Prostate gland (tissue), 2 donors: ENCODE measurements around the gene PUS10. TPM values are rescaled to one million over a fixed set of nuclear protein-coding genes. Genes with fewer than 3 reads are reported as not detected.

Source experiments
- DNase-seq: peaks from one replicate; pipeline ENCODE4 v3.0.0-alpha.2; 2019; ENCODE audit warnings: low spot score
- H3K27ac ChIP-seq, 2 donors: fragments of 200-600 bp; sonication (generic); 2 replicates each; pipeline ENCODE4 v1.5.1; 2017 to 2019
- H3K27me3 ChIP-seq: fragments of 200-600 bp; sonication (generic); replicated peaks from 2 replicates; pipeline ENCODE4 v1.5.1; 2019; ENCODE audit not compliant: insufficient read depth
- H3K36me3 ChIP-seq, 2 donors: fragments of 200-600 bp; sonication (generic); 1 replicate in 1 of 2; 2 replicates in 1 of 2; pipeline versions ENCODE4 v1.5.1 to v1.8.1; 2017 to 2019
- H3K4me1 ChIP-seq: fragments of 200-600 bp; sonication (generic); replicated peaks from 2 replicates; pipeline ENCODE4 v1.5.1; 2019
- H3K4me3 ChIP-seq, 2 donors: fragments of 200-600 bp; sonication (generic); 2 replicates each; pipeline ENCODE4 v1.5.1; 2017 to 2019
- H3K9me3 ChIP-seq: fragments of 200-600 bp; sonication (generic); 2 replicates; pipeline ENCODE4 v1.5.1; 2017
- POLR2A ChIP-seq: fragments of 450-650 bp; IDR thresholded peaks from one replicate; pipeline ENCODE4 v1.6.1; 2016; ENCODE audit warnings: antibody characterized with exemption, mild to moderate bottlenecking
- POLR2AphosphoS5 ChIP-seq: sonication (generic); formaldehyde crosslinking; IDR thresholded peaks from one replicate; pipeline ENCODE4 v1.6.1; 2017; ENCODE audit warnings: antibody characterized with exemption
- WGBS: methylation state at CpG from one replicate; pipeline ENCODE4 v1.1.5; 2018; 5-methylcytosine and 5-hydroxymethylcytosine counted together
- intact Hi-C: fragments of 100-400 bp; cut with DNase I; formaldehyde crosslinking; loops from one replicate; pipeline ENCODE4 v1.14.2; 2022
- total RNA-seq, 2 donors: library from RNA; depleted of rRNA; stranded (reverse); fragments of >200 nt; gene quantifications; one replicate each; pipeline ENCODE4 v1.1.0, GENCODE V29; 2016
- TF ChIP-seq, protein P1 (sequence below), 4 experiments: fragments of 200-600 bp in 2 of 4; fragments of 450-650 bp in 2 of 4; sonication (generic) in 2 of 4; IDR thresholded peaks; 1 replicate in 3 of 4; 2 replicates in 1 of 4; pipeline ENCODE4 v1.5.1; 2016 to 2019; ENCODE audit warnings: antibody characterized with exemption in 4 of 4, mild to moderate bottlenecking in 2 of 4, moderate library complexity in 2 of 4

The PUS10 gene
- total RNA-seq, 2 donors from 2014 or later, result 5.6 to 10.1 TPM

DNA sequence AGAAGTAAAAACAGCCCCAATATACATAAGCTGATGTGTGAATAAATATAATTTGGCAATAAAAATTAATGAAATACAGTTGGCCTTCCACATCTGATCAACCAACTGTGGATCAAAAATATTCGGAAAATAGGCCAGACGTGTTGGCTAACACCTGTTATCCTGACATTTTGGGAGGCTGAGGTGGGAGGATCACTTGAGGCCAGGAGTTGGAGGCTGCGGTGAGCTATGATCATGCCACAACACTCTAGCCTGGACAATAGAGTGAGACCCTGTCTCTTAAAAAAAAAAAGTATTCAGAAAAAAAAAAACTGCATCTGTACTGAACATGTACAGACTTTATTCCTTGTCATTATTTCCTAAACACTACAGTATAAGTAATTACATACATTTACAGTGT lies 11.5 kb upstream of the PUS10 start:
- Histone ChIP-seq H3K27me3 (no peaks in the 10 kb centered on the region), H3K27ac (no peak overlapping the region), H3K36me3 (peaks cover 0 to 2% of the 10 kb centered on the region in 2 donors), H3K9me3 (no peaks in the 10 kb centered on the region), H3K4me1 (no peaks in the 10 kb centered on the region), H3K4me3 (no peak overlapping the region)
- no peak for TF ChIP-seq POLR2A
- TF ChIP-seq, protein P1, sequence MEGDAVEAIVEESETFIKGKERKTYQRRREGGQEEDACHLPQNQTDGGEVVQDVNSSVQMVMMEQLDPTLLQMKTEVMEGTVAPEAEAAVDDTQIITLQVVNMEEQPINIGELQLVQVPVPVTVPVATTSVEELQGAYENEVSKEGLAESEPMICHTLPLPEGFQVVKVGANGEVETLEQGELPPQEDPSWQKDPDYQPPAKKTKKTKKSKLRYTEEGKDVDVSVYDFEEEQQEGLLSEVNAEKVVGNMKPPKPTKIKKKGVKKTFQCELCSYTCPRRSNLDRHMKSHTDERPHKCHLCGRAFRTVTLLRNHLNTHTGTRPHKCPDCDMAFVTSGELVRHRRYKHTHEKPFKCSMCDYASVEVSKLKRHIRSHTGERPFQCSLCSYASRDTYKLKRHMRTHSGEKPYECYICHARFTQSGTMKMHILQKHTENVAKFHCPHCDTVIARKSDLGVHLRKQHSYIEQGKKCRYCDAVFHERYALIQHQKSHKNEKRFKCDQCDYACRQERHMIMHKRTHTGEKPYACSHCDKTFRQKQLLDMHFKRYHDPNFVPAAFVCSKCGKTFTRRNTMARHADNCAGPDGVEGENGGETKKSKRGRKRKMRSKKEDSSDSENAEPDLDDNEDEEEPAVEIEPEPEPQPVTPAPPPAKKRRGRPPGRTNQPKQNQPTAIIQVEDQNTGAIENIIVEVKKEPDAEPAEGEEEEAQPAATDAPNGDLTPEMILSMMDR (IDR thresholded peaks at IDR 0.05), result no peak
- no peak for TF ChIP-seq POLR2AphosphoS5
- WGBS, result 99% methylated on average over 3 of the region's 3 CpGs
- no peak for DNase-seq
- intact Hi-C loops, result no loop called here

DNA sequence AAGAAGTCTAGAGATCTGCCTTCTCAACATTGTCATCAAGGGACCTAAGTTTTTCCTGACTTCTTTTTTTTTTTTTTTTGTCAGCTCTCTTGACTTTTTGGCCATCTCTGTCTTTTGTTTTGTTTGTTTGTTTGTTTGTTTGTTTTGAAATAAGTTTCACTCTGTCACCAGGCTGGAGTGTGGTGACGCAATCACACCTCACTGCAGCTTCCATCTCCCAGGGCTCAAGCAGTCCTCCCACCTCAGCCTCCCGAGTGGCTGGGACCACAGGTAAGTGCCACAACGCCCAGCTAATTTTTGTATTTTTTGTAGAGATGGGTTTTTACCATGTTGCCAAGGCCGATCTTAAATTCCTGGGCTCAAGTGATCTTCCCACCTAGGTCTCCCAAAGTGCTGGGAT lies 5.6 kb upstream of the PUS10 start:
- Histone ChIP-seq H3K27me3 (no peaks in the 10 kb centered on the region), H3K4me3 (no peak overlapping the region), H3K36me3 (no peaks in the 10 kb centered on the region), H3K27ac (no peak overlapping the region), H3K9me3 (no peaks in the 10 kb centered on the region), H3K4me1 (no peaks in the 10 kb centered on the region)
- WGBS, result 98% methylated on average over 4 of the region's 4 CpGs
- DNase-seq, result no peak
- TF ChIP-seq POLR2AphosphoS5 (no peak), POLR2A (no peak)
- TF ChIP-seq, protein P1 (IDR thresholded peaks at IDR 0.05), result no peak
- intact Hi-C loops, result no loop called here

DNA sequence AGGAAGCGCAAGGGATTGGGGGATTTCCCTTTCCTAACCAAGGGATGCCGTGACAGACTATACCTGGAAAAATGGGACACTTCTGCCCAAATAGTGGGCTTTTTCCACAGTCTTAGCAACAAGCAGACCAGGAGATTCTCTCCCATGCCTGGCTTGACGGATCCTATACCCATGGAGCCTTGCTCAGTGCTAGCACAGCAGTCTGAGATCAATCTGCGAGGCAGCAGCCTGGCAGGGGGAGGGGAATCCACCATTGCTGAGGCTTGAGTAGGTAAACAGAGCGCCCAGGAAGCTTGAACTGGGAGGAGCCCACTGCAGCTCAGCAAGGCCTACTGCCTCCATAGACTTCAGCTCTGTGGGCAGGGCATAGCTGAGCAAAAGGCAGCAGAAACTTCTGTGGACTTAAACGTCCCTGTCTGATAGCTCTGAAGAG lies 3.2 kb upstream of the PUS10 start:
- H3K36me3 ChIP-seq, result no peaks in the 10 kb centered on the region
- no peak overlapping the region for H3K27ac ChIP-seq
- no peaks in the 10 kb centered on the region for H3K4me1 ChIP-seq
- no peak overlapping the region for H3K4me3 ChIP-seq
- no peaks in the 10 kb centered on the region for H3K9me3 ChIP-seq
- no peaks in the 10 kb centered on the region for H3K27me3 ChIP-seq
- no peak for DNase-seq
- 93% methylated on average over 6 of the region's 6 CpGs for WGBS
- TF ChIP-seq POLR2A (no peak), POLR2AphosphoS5 (no peak)
- TF ChIP-seq, protein P1 (IDR thresholded peaks at IDR 0.05), result no peak
- intact Hi-C loops, result no loop called here

DNA sequence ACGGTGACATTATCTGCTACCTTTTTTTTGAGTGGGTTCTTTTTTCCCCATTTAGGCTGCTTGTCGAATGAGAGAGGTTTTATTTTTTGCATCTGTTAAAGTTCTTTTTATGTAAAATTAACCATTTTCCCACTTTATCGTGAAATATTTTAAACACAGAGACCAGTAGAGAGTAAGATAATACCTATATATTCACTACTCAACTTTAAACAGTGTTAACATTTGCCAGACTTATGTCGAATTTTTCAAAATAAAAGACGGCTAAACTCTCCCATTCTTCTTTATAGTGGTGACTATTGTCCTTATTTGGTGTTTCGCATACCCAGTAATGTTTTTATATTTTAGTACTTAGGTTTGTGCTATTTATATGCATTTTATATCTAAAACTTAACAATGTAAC lies 743 bp upstream of the PUS10 start:
- Histone ChIP-seq H3K4me1 (no peaks in the 10 kb centered on the region), H3K27me3 (no peaks in the 10 kb centered on the region), H3K4me3 (peak overlapping the region; percentile 62 to 83), H3K36me3 (no peaks in the 10 kb centered on the region), H3K9me3 (no peaks in the 10 kb centered on the region), H3K27ac (peak overlapping the region; percentile 92 to 96)
- 21% methylated on average over 6 of the region's 6 CpGs for WGBS
- intact Hi-C loops, result loop anchor here (2.0 kb wide), 1 partner anchor 46 kb away; the partner anchor contains the start of gene SANBR
- TF ChIP-seq, protein P1 (IDR thresholded peaks at IDR 0.05), result no peak
- TF ChIP-seq POLR2AphosphoS5 (no peak), POLR2A (no peak)
- no peak for DNase-seq

DNA sequence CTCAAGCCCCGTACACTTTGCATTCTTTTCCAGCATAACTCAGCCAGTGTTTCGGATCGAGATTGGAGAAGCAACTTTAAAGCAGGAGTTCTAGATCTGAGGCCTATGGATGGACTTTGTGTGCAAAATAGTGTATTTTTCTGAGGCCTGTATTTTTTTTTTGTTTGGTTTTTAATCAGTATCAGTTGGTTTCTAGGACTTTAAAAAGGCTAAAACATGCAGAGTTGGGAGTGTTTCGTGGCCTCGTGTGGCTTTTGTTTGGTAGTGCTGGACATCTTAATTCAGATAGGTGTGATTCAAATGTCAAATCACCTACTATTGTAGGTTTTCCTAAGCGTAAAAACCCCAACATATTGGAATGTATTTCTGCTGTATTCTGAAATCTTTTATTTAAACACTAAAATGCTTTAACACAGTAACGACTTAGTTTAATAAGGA lies 282 bp upstream of the PUS10 start:
- intact Hi-C loops, result loop anchor here (2.0 kb wide), 1 partner anchor 46 kb away; the partner anchor contains the start of gene SANBR

More for the DNA sequence above, 282 bp upstream of the PUS10 start:
- no peak for DNase-seq
- no peak for TF ChIP-seq POLR2A
- peak; percentile 53 for TF ChIP-seq POLR2AphosphoS5
- TF ChIP-seq, protein P1 (IDR thresholded peaks at IDR 0.05), result no peak
- Histone ChIP-seq H3K9me3 (no peaks in the 10 kb centered on the region), H3K4me3 (peak overlapping the region; percentile 62 to 83), H3K27ac (peak overlapping the region; percentile 92 to 96), H3K36me3 (no peaks in the 10 kb centered on the region), H3K4me1 (no peaks in the 10 kb centered on the region), H3K27me3 (no peaks in the 10 kb centered on the region)
- under 1% methylated on average over 7 of the region's 7 CpGs for WGBS
